DOHH2 (cell line): ENCODE results near the gene CCDC28A.

Source experiments
- H3F3A ChIP-seq: fragments of 200-600 bp; sonication (generic), shearing (Covaris generic); 2 replicates; pipeline ENCODE4 v1.6.0; 2016; ENCODE audit warnings: antibody characterized with exemption, mild to moderate bottlenecking; ENCODE audit not compliant: control insufficient read depth, insufficient read depth
- H3K27ac ChIP-seq: fragments of 200-600 bp; sonication (generic); 2 replicates; pipeline ENCODE4 v1.5.1; 2014; ENCODE audit warnings: low read depth, mild to moderate bottlenecking, low read length, moderate library complexity
- H3K27me3 ChIP-seq: fragments of 200-600 bp; sonication (generic); 2 replicates; pipeline ENCODE4 v1.6.1; 2014; ENCODE audit warnings: mild to moderate bottlenecking, low read length, mixed read lengths; ENCODE audit not compliant: control insufficient read depth
- H3K36me3 ChIP-seq: fragments of 200-600 bp; sonication (generic); 2 replicates; pipeline ENCODE4 v1.6.1; 2014; ENCODE audit warnings: mild to moderate bottlenecking, low read length, moderate library complexity, mixed read lengths; ENCODE audit not compliant: control insufficient read depth
- H3K4me1 ChIP-seq: fragments of 200-600 bp; sonication (generic); 2 replicates; pipeline ENCODE4 v1.6.1; 2014; ENCODE audit warnings: mild to moderate bottlenecking, low read length, mixed read lengths; ENCODE audit not compliant: control insufficient read depth
- H3K4me2 ChIP-seq: fragments of 200-600 bp; sonication (generic); 2 replicates; pipeline ENCODE4 v1.6.0; 2014; ENCODE audit warnings: mild to moderate bottlenecking, low read length, moderate library complexity
- H3K4me3 ChIP-seq: fragments of 200-600 bp; sonication (generic); 2 replicates; pipeline ENCODE4 v1.5.1; 2014; ENCODE audit warnings: mild to moderate bottlenecking, low read length, mixed read lengths
- H3K79me2 ChIP-seq: fragments of 200-600 bp; sonication (generic); 2 replicates; pipeline ENCODE4 v1.6.1; 2014; ENCODE audit warnings: mild to moderate bottlenecking, low read length, mixed read lengths; ENCODE audit not compliant: control insufficient read depth
- H3K9me2 ChIP-seq: fragments of 200-600 bp; sonication (generic); replicated peaks from 2 replicates; pipeline ENCODE4 v1.6.1; 2014; ENCODE audit warnings: mild to moderate bottlenecking, low read length, mixed read lengths; ENCODE audit not compliant: control insufficient read depth
- H3K9me3 ChIP-seq: fragments of 200-600 bp; sonication (generic); 2 replicates; pipeline ENCODE4 v1.6.1; 2014; ENCODE audit warnings: antibody characterized with exemption, low read length, mixed read lengths; ENCODE audit not compliant: control insufficient read depth, insufficient read depth
- H4K20me1 ChIP-seq: fragments of 200-600 bp; sonication (generic); 2 replicates; pipeline ENCODE4 v1.6.0; 2014; ENCODE audit warnings: low read depth, mild to moderate bottlenecking, antibody characterized with exemption, low read length, moderate library complexity; ENCODE audit not compliant: control insufficient read depth, insufficient read depth
- CTCF ChIP-seq: fragments of 200-600 bp; sonication (generic); IDR thresholded peaks from one replicate; pipeline ENCODE4 v1.5.1; 2014; ENCODE audit warnings: antibody characterized with exemption, mild to moderate bottlenecking, low read depth, low read length; ENCODE audit not compliant: poor library complexity, severe bottlenecking
- EZH2phosphoT487 ChIP-seq: fragments of 200-600 bp; sonication (generic); IDR thresholded peaks from 2 replicates; pipeline ENCODE4 v1.6.1; 2017; ENCODE audit warnings: borderline replicate concordance, mild to moderate bottlenecking, antibody characterized with exemption, low read length, moderate library complexity, mixed read lengths

Gene CCDC28A

GRCh38 chr6:138785079-138785478, 11.5 kb downstream of the CCDC28A start:
- no peak overlapping the region for H3K27ac ChIP-seq
- no peak overlapping the region for H3K4me3 ChIP-seq
- H3K4me2 ChIP-seq: no peak overlapping the region
- no peaks in the 10 kb centered on the region for H3F3A ChIP-seq
- H3K36me3 ChIP-seq: peaks cover 5% of the 10 kb centered on the region; the same call in 1 of the 2 replicates
- H3K27me3 ChIP-seq: no peaks in the 10 kb centered on the region
- no peaks in the 10 kb centered on the region for H3K9me3 ChIP-seq
- no peaks in the 10 kb centered on the region for H4K20me1 ChIP-seq
- H3K4me1 ChIP-seq: no peaks in the 10 kb centered on the region
- no peaks in the 10 kb centered on the region for H3K79me2 ChIP-seq
- H3K9me2 ChIP-seq: no peaks in the 10 kb centered on the region
- TF ChIP-seq CTCF: no peak
- TF ChIP-seq EZH2phosphoT487: no peak

- no peak overlapping the region for H3K4me3 ChIP-seq
- no peaks in the 10 kb centered on the region for H3K9me3 ChIP-seq
- no peak for TF ChIP-seq CTCF
- no peak for TF ChIP-seq EZH2phosphoT487
- H3K79me2 ChIP-seq: no peaks in the 10 kb centered on the region
- no peaks in the 10 kb centered on the region for H3K27me3 ChIP-seq
- H3K9me2 ChIP-seq: no peaks in the 10 kb centered on the region
- no peaks in the 10 kb centered on the region for H3K4me1 ChIP-seq
- H3K27ac ChIP-seq: no peak overlapping the region
- no peaks in the 10 kb centered on the region for H4K20me1 ChIP-seq
- H3F3A ChIP-seq: no peaks in the 10 kb centered on the region
- no peak overlapping the region for H3K4me2 ChIP-seq
- peaks cover 5% of the 10 kb centered on the region; the same call in 1 of the 2 replicates for H3K36me3 ChIP-seq
These were observed 12.4 kb downstream of the CCDC28A start for GRCh38 chr6:138785980-138786379.

- no peak overlapping the region for H3K4me2 ChIP-seq
- TF ChIP-seq EZH2phosphoT487 (no peak), CTCF (no peak)
- no peaks in the 10 kb centered on the region for H3K9me3 ChIP-seq
- no peaks in the 10 kb centered on the region for H3F3A ChIP-seq
- no peaks in the 10 kb centered on the region for H4K20me1 ChIP-seq
- H3K9me2 ChIP-seq: no peaks in the 10 kb centered on the region
- H3K27ac ChIP-seq: no peak overlapping the region
- H3K4me1 ChIP-seq: no peaks in the 10 kb centered on the region
- no peaks in the 10 kb centered on the region for H3K27me3 ChIP-seq
- H3K36me3 ChIP-seq: no peaks in the 10 kb centered on the region
- no peak overlapping the region for H3K4me3 ChIP-seq
- no peaks in the 10 kb centered on the region for H3K79me2 ChIP-seq
These were observed 13.6 kb downstream of the CCDC28A start for GRCh38 chr6:138787138-138787537.
